Cardiac fibroblast (primary cell): Measurements from ENCODE around the gene COL10A1.

Experiments used
- DNase-seq, 2 donors: peaks; one replicate each; pipeline versions ENCODE4 v3.0.0 to v3.0.0-alpha.2; 2010; ENCODE audit warnings: low read depth in 2 of 2
- H3K4me3 ChIP-seq, 2 donors: replicated peaks in 1 of 2; 1 replicate in 1 of 2; 2 replicates in 1 of 2; pipeline ENCODE4 v1.5.1; 2011; ENCODE audit warnings: low read depth in 2 of 2, low read length in 2 of 2, mild to moderate bottlenecking in 2 of 2, moderate library complexity in 1 of 2
- TF ChIP-seq, protein P1 (sequence below): IDR thresholded peaks from one replicate; pipeline ENCODE4 v1.5.1; 2011; ENCODE audit warnings: low read depth, mild to moderate bottlenecking, low read length, inconsistent platforms

Gene COL10A1

DNA sequence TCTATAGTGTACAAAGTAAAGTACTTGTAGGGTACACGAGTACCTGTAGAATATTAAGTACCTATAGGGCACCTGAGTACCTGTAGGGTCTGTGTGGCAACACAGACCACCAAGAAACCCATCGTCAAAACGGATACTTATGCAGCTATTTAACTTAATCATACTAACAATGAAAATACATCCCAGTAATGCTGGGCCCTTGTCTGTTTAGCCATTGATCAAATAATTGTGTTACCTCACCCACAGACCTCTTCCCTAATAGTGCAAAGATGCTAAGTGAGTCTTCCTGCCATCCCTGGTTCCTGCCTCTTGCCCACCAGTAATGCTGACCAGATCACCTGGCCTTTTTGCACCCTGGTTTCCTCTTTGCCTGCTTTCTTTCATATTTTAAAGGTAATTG, 7.5 kb upstream of the COL10A1 start:
- TF ChIP-seq, protein P1, sequence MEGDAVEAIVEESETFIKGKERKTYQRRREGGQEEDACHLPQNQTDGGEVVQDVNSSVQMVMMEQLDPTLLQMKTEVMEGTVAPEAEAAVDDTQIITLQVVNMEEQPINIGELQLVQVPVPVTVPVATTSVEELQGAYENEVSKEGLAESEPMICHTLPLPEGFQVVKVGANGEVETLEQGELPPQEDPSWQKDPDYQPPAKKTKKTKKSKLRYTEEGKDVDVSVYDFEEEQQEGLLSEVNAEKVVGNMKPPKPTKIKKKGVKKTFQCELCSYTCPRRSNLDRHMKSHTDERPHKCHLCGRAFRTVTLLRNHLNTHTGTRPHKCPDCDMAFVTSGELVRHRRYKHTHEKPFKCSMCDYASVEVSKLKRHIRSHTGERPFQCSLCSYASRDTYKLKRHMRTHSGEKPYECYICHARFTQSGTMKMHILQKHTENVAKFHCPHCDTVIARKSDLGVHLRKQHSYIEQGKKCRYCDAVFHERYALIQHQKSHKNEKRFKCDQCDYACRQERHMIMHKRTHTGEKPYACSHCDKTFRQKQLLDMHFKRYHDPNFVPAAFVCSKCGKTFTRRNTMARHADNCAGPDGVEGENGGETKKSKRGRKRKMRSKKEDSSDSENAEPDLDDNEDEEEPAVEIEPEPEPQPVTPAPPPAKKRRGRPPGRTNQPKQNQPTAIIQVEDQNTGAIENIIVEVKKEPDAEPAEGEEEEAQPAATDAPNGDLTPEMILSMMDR = no peak
- no peak overlapping the region for H3K4me3 ChIP-seq
- DNase-seq = no peak

DNA sequence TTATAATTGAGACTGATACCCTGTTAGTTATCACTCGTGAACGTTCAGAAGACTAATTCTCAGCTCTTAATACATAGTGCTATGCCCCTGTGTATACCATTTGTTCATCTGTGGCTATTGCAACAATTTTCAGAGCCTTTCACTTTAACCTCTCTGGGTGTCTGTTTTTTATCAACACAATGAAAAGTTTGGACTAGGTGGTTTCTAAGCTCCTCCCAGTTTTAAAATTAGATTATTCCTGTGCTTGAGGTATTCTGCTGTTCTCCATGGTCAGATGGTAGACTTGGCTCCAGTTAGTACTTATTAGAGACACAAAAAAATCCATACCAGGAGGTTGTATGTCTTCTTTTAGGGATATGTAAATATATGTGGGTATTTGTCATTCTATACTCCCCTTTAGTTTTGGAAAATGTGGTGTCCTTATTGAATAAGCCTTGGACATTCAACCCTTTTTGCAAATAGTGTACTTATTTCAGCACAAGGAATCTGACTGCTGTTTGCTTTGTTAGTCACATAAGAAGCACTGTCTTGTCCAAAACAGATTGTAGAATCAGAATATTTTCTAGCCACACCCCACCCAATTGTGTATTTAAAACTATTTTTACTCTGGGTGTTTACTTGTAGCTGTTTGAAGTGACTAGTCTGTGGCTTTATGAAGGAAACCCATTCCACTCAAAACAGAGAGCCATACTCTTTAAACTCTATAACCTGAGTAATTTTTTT, 2.0 kb upstream of the COL10A1 start:
- DNase-seq = peak in 1 of 2 donors; percentile 48
- no peak overlapping the region for H3K4me3 ChIP-seq
- TF ChIP-seq, protein P1 = no peak

DNA sequence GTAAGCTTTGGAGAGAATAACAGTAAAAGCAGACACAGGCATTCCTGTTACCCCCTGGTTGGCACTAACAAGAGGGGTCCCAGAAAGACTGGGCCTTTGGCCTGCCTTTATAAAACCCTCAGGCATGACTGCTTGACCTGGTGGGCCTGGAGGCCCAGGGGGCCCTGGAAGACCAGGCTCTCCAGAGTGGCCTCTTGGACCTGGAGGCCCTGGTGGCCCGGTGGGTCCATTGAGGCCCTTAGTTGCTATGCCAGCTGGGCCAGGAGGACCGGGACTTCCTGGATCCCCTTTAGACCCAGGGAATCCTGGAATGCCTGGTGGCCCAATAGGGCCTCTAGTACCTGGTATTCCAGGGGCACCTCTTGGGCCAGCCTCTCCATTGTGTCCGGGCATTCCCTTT, 5.5 kb downstream of the COL10A1 start:
- TF ChIP-seq, protein P1 = no peak
- DNase-seq = no peak
- no peak overlapping the region for H3K4me3 ChIP-seq

DNA sequence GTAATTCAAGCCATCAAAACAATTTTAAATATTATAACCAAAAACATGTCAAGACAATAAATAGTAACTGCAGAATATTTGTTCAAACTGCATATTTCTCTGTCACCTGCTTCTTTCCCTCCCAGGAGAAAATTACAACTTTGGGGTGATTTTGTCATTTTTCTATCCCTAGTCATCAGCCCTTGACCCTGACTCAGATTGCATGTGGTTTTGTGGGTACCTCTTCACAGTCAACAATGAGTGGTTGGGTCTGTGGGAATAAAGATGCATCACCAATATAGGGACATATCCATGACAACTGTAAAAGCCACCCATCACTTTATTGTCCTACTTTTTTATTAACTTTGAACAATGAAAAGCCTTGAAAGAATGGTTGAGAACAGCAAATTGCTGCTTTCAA, 7.3 kb downstream of the COL10A1 start:
- TF ChIP-seq, protein P1 = no peak
- no peak overlapping the region for H3K4me3 ChIP-seq
- peak in 1 of 2 donors; percentile 42 for DNase-seq

DNA sequence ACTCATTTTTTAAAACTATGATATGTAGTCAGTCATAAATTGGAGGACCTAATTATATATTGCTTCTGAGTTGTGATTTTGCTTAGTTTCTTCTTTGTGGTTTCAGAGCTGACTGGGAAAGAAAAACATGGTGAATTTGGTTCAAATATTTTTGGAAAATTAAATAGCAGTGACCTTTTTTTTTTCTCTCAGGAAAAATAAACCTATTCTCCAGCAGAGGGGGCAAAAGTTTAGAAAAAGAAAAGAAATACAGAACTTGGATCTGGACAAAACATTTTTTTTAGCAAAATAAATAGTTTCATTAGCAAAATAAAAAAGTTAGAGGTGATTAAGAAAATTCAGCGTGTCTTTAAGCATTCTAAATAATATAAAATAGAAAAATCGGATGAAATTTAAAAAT, 10.2 kb downstream of the COL10A1 start:
- DNase-seq = peak; percentile 32 to 36
- TF ChIP-seq, protein P1 = peak; percentile 35
- no peak overlapping the region for H3K4me3 ChIP-seq

DNA sequence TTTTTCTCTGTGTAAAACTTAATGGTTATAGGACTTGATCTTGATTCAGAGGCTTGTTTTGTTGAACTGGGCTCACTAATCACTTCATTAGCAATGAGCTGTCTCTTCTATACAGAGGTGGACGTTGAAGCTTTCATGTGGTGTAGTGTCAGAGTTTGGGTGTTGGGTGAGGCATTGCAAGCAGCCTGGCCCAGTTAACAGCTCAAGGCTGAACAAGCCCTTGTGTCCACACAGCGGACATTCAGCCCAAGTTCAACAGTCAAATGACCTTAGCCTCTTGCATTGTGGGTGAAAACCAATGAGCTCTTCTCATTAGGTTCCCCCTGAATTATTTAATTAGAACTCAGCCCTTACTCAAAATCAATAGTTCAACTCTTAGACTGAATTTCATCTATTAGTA, 12.5 kb downstream of the COL10A1 start:
- TF ChIP-seq, protein P1 = no peak
- no peak overlapping the region for H3K4me3 ChIP-seq
- DNase-seq = no peak
